Stomach (tissue), 9 donors: Measurements from ENCODE around the gene INVS. TPM values are rescaled to one million over a fixed set of nuclear protein-coding genes. Genes with fewer than 3 reads are reported as not detected.

ENCODE experiments used
- DNase-seq, 2 donors: peaks; one replicate each; pipeline versions ENCODE4 v3.0.0 to v3.0.0-alpha.2; 2013 to 2019
- H3K27ac ChIP-seq, 5 donors: fragments of 200-600 bp in 4 of 5; sonication (generic) in 4 of 5; one replicate each; pipeline ENCODE4 v1.5.1; 2013 to 2019; ENCODE audit warnings: mild to moderate bottlenecking in 1 of 5, moderate library complexity in 1 of 5
- H3K27me3 ChIP-seq, 3 donors: fragments of 200-600 bp; sonication (generic); one replicate each; pipeline ENCODE4 v1.5.1; 2017 to 2019; ENCODE audit warnings: mixed run types in 1 of 3
- H3K36me3 ChIP-seq, 4 donors: fragments of 200-600 bp; sonication (generic); 1 replicate in 3 of 4; 2 replicates in 1 of 4; pipeline ENCODE4 v1.5.1; 2016 to 2019
- H3K4me1 ChIP-seq, 4 donors: fragments of 200-600 bp; sonication (generic); one replicate each; pipeline ENCODE4 v1.5.1; 2016 to 2019
- H3K4me3 ChIP-seq, 4 donors: fragments of 200-600 bp; sonication (generic) in 3 of 4; one replicate each; pipeline ENCODE4 v1.5.1; 2016 to 2019; ENCODE audit warnings: mild to moderate bottlenecking in 1 of 4
- H3K9me3 ChIP-seq, 4 donors: fragments of 200-600 bp; sonication (generic); one replicate each; pipeline ENCODE4 v1.5.1; 2016 to 2019
- CTCF ChIP-seq, 7 experiments: fragments of 450-650 bp in 4 of 7; fragments of 200-600 bp in 3 of 7; sonication (generic) in 3 of 7; IDR thresholded peaks; one replicate each; pipeline ENCODE4 v1.5.1; 2016 to 2019; ENCODE audit warnings: antibody characterized with exemption in 7 of 7, control low read depth in 2 of 7, mild to moderate bottlenecking in 1 of 7
- EP300 ChIP-seq: sonication (generic); formaldehyde crosslinking; IDR thresholded peaks from one replicate; pipeline ENCODE4 v1.6.1; 2017; ENCODE audit warnings: antibody characterized with exemption
- POLR2A ChIP-seq, 4 donors: fragments of 450-650 bp; IDR thresholded peaks; one replicate each; pipeline ENCODE4 v1.6.1; 2016; ENCODE audit warnings: antibody characterized with exemption in 4 of 4, control low read depth in 2 of 4, mild to moderate bottlenecking in 1 of 4, moderate library complexity in 1 of 4
- POLR2AphosphoS5 ChIP-seq, 3 donors: sonication (generic); formaldehyde crosslinking; IDR thresholded peaks; one replicate each; pipeline ENCODE4 v1.6.1; 2016; ENCODE audit warnings: antibody characterized with exemption in 3 of 3
- WGBS, 5 donors: extraction: QIAGEN DNeasy Blood & Tissue Kit in 3 of 5; methylation state at CpG; one replicate each; pipeline versions ENCODE4 v1.1.5 to v1.1.7; 2013 to 2018; 5-methylcytosine and 5-hydroxymethylcytosine counted together
- intact Hi-C: fragments of 100-400 bp; cut with DNase I; formaldehyde crosslinking; loops from one replicate; pipeline ENCODE4 v1.15.1; 2023; ENCODE audit warnings: low total_unique reads
- polyA plus RNA-seq, 3 donors: library from polyadenylated mRNA; stranded (reverse); fragments of 200-250 nt; gene quantifications; one replicate each; pipeline ENCODE4 v1.2.3, GENCODE V29; 2013
- total RNA-seq, 5 donors: library from RNA; depleted of rRNA; stranded (reverse); fragments of >200 nt; gene quantifications; one replicate each; pipeline versions ENCODE4 v1.1.0 to v1.2.3, GENCODE V29; 2014 to 2016
- donor health status: healthy with polysubstance abuse.
- donor health status: Bipolar disorder and iron deficiency.
- donor health status: healthy.

INVS gene
- total and polyA plus RNA-seq, 8 donors: 3.1 to 54.5 (median 16.7) TPM

- Histone ChIP-seq H3K27me3 (no peaks in the 10 kb centered on the region), H3K36me3 (peaks cover 39 to 99% (median 95%) of the 10 kb centered on the region in 4 donors), H3K9me3 (no peaks in the 10 kb centered on the region), H3K4me3 (no peak overlapping the region), H3K4me1 (peaks cover 0 to 3% (median 0%) of the 10 kb centered on the region in 4 donors), H3K27ac (no peak overlapping the region)
- no peak for DNase-seq
- TF ChIP-seq EP300 (no peak), POLR2A (IDR thresholded peaks at IDR 0.05) (no peak), POLR2AphosphoS5 (IDR thresholded peaks at IDR 0.05) (no peak), CTCF (IDR thresholded peaks at IDR 0.05) (no peak)
- WGBS, 5 donors: 61 to 78% (median 74%) methylated on average over 2 of the region's 2 CpGs
- intact Hi-C loops: no loop called here
Measured at GRCh38 chr9:100295240-100295639, 196.2 kb downstream of the INVS start.

GRCh38 chr9:100296407-100296806 lies 197.4 kb downstream of the INVS start:
- Histone ChIP-seq H3K9me3 (no peaks in the 10 kb centered on the region), H3K36me3 (peaks cover 34 to 99% (median 95%) of the 10 kb centered on the region in 4 donors), H3K27me3 (no peaks in the 10 kb centered on the region), H3K4me3 (no peak overlapping the region), H3K27ac (no peak overlapping the region), H3K4me1 (peaks cover 0 to 3% (median 0%) of the 10 kb centered on the region in 4 donors)
- intact Hi-C loops: no loop called here
- no peak for TF ChIP-seq POLR2AphosphoS5 (IDR thresholded peaks at IDR 0.05)
- TF ChIP-seq EP300: no peak
- TF ChIP-seq CTCF (IDR thresholded peaks at IDR 0.05): no peak
- TF ChIP-seq POLR2A (IDR thresholded peaks at IDR 0.05): no peak
- no peak for DNase-seq
- 72 to 88% (median 84%) methylated on average over 4 of the region's 4 CpGs for WGBS, 5 donors

GRCh38 chr9:100298378-100298777 lies 199.3 kb downstream of the INVS start:
- no peak overlapping the region for H3K27ac ChIP-seq
- H3K9me3 ChIP-seq: no peaks in the 10 kb centered on the region
- TF ChIP-seq CTCF (IDR thresholded peaks at IDR 0.05) (no peak), EP300 (no peak), POLR2A (IDR thresholded peaks at IDR 0.05) (no peak), POLR2AphosphoS5 (IDR thresholded peaks at IDR 0.05) (no peak)
- H3K27me3 ChIP-seq: no peaks in the 10 kb centered on the region
- 75 to 97% (median 86%) methylated on average over 3 of the region's 3 CpGs for WGBS, 5 donors
- peak in 1 of 2 donors; percentile 36 for DNase-seq
- H3K36me3 ChIP-seq: peaks cover 24 to 99% (median 95%) of the 10 kb centered on the region in 4 donors
- intact Hi-C loops: no loop called here
- H3K4me3 ChIP-seq: no peak overlapping the region
- peaks cover 0 to 3% (median 0%) of the 10 kb centered on the region in 4 donors for H3K4me1 ChIP-seq

DNA sequence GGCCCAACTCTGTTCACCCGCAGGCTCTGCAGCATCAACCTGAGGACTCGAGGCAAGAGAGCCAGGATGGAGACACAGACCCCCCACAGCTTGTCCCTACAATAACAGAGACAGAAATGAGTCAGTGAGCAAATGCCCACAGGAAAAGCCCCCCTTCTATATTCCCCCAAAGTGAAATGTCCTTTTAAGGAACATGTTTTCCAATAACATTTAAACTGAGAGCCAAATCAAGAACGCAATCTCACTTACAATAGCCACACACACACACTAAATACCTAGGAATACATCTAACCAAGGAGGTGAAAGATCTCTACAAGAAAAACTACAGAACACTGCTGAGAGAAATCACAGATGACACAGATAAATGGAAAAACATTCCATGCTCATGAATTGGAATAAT lies 204.7 kb downstream of the INVS start:
- no peaks in the 10 kb centered on the region for H3K9me3 ChIP-seq
- WGBS, 5 donors: 89 to 95% (median 92%) methylated on average over 3 of the region's 3 CpGs
- H3K4me1 ChIP-seq: no peaks in the 10 kb centered on the region
- peaks cover 7 to 96% (median 82%) of the 10 kb centered on the region in 4 donors for H3K36me3 ChIP-seq
- DNase-seq: no peak
- no peak overlapping the region for H3K4me3 ChIP-seq
- TF ChIP-seq CTCF (IDR thresholded peaks at IDR 0.05) (no peak), POLR2AphosphoS5 (IDR thresholded peaks at IDR 0.05) (no peak), EP300 (no peak), POLR2A (IDR thresholded peaks at IDR 0.05) (no peak)
- no peak overlapping the region for H3K27ac ChIP-seq
- intact Hi-C loops: no loop called here
- H3K27me3 ChIP-seq: no peaks in the 10 kb centered on the region
